ENCODE data around the gene TIGD6. TPM values are rescaled to one million over a fixed set of nuclear protein-coding genes. Genes with fewer than 3 reads are reported as not detected.

The TIGD6 gene
- total and polyA plus RNA-seq, 4 donors: 3.0 to 5.0 (median 4.2) TPM

GRCh38 chr5:150020249-150020648 is 19.8 kb upstream of the TIGD6 start:
- H3K9me3 ChIP-seq (ENCODE audit: control insufficient read depth in 4 of 4, insufficient read depth in 3 of 4, low read length in 3 of 4): peaks cover 0 to 4% (median 3%) of the 10 kb centered on the region in 4 donors
- peaks cover 20 to 56% (median 41%) of the 10 kb centered on the region in 4 donors for H3K36me3 ChIP-seq (ENCODE audit: control insufficient read depth in 4 of 4, insufficient read depth in 4 of 4, low read length in 4 of 4)
- H3K27ac ChIP-seq (ENCODE audit: low read depth in 1 of 2, low read length in 1 of 2): no peak overlapping the region
- peaks cover 0 to 31% (median 0%) of the 10 kb centered on the region in 5 donors for H3K4me1 ChIP-seq (ENCODE audit: control insufficient read depth in 5 of 5, insufficient read depth in 5 of 5, low read length in 5 of 5)
- no peaks in the 10 kb centered on the region for H3K27me3 ChIP-seq (ENCODE audit: control insufficient read depth in 3 of 3, insufficient read depth in 3 of 3, low read length in 2 of 3)
- H3K9ac ChIP-seq (ENCODE audit: insufficient read depth in 1 of 2, low read length in 2 of 2): no peak overlapping the region
- no peak for DNase-seq
- no peak for TF ChIP-seq CTCF (IDR thresholded peaks at IDR 0.05; ENCODE audit: control extremely low read depth, extremely low read depth)
- H3K4me3 ChIP-seq: no peak overlapping the region
- WGBS, 2 donors: 90 to 100% methylated on average over 1 of the region's 1 CpG
- ATAC-seq (ENCODE audit: insufficient read depth, low FRiP score): no peak

DNA sequence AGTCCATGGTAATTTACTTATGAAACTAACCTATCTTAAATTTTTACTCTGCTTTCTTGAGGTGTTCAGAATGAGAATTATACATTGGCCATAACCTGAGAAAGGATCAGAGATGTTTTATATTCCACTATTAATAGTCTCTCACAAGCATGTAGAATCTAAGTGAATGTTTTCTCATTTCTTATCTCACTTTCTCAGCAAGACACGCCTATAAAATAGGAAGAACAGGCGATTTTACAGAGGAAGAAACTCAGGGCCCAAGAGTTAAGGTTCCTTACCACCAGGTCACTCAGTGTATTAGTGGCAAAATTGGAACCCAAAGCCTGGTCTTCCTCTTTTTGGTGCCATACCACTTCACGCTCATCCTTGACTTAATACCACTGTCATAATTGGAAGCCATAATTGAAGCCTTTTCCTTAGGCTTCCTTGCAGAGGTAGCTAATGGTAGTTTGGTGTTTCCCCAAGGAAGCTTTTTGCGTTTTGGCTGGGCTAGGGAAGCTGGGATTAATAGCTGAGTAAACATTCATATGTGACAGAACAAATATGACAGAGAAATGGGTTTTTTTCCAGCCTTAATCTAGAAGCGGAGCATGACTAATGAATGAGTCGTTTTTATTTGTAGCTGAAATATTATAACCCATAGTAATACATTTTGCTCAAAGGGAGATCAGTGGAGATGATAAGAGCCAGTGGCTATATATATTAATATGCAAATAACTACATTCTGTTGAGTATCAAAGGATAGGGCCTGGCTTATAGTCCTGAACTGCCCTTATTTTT is 17.0 kb upstream of the TIGD6 start:
- H3K4me3 ChIP-seq: no peak overlapping the region
- H3K36me3 ChIP-seq (ENCODE audit: control insufficient read depth in 4 of 4, insufficient read depth in 4 of 4, low read length in 4 of 4): peaks cover 23 to 68% (median 45%) of the 10 kb centered on the region in 4 donors
- no peaks in the 10 kb centered on the region for H3K27me3 ChIP-seq (ENCODE audit: control insufficient read depth in 3 of 3, insufficient read depth in 3 of 3, low read length in 2 of 3)
- H3K27ac ChIP-seq (ENCODE audit: low read depth in 1 of 2, low read length in 1 of 2): no peak overlapping the region
- ATAC-seq (ENCODE audit: insufficient read depth, low FRiP score) (no peak), DNase-seq (no peak)
- peaks cover 0 to 8% (median 6%) of the 10 kb centered on the region in 4 donors for H3K9me3 ChIP-seq (ENCODE audit: control insufficient read depth in 4 of 4, insufficient read depth in 3 of 4, low read length in 3 of 4)
- WGBS, 2 donors: 78 to 85% methylated on average over 6 of the region's 6 CpGs
- TF ChIP-seq CTCF (IDR thresholded peaks at IDR 0.05; ENCODE audit: control extremely low read depth, extremely low read depth): no peak
- no peak overlapping the region for H3K9ac ChIP-seq (ENCODE audit: insufficient read depth in 1 of 2, low read length in 2 of 2)
- H3K4me1 ChIP-seq (ENCODE audit: control insufficient read depth in 5 of 5, insufficient read depth in 5 of 5, low read length in 5 of 5): peaks cover 0 to 15% (median 0%) of the 10 kb centered on the region in 5 donors

- no peaks in the 10 kb centered on the region for H3K27me3 ChIP-seq (ENCODE audit: control insufficient read depth in 3 of 3, insufficient read depth in 3 of 3, low read length in 2 of 3)
- H3K4me3 ChIP-seq: no peak overlapping the region
- peaks cover 0 to 8% (median 6%) of the 10 kb centered on the region in 4 donors for H3K9me3 ChIP-seq (ENCODE audit: control insufficient read depth in 4 of 4, insufficient read depth in 3 of 4, low read length in 3 of 4)
- H3K36me3 ChIP-seq (ENCODE audit: control insufficient read depth in 4 of 4, insufficient read depth in 4 of 4, low read length in 4 of 4): peaks cover 26 to 74% (median 52%) of the 10 kb centered on the region in 4 donors
- DNase-seq (no peak), ATAC-seq (ENCODE audit: insufficient read depth, low FRiP score) (no peak)
- H3K4me1 ChIP-seq (ENCODE audit: control insufficient read depth in 5 of 5, insufficient read depth in 5 of 5, low read length in 5 of 5): peaks cover 0 to 10% (median 0%) of the 10 kb centered on the region in 5 donors
- H3K27ac ChIP-seq (ENCODE audit: low read depth in 1 of 2, low read length in 1 of 2): no peak overlapping the region
- H3K9ac ChIP-seq (ENCODE audit: insufficient read depth in 1 of 2, low read length in 2 of 2): no peak overlapping the region
- TF ChIP-seq CTCF (IDR thresholded peaks at IDR 0.05; ENCODE audit: control extremely low read depth, extremely low read depth): no peak
Observed at GRCh38 chr5:150016537-150016936, 16.1 kb upstream of the TIGD6 start.

Measured in lung (tissue), 12 donors.